Large intestine (tissue), 3 donors: ENCODE measurements around the gene THAP4. TPM values are rescaled to one million over a fixed set of nuclear protein-coding genes. Genes with fewer than 3 reads are reported as not detected.

Source experiments
- DNase-seq, 2 donors: peaks; one replicate each; pipeline versions ENCODE4 v3.0.0 to v3.0.0-alpha.2; 2013
- H3K27ac ChIP-seq: one replicate; pipeline ENCODE4 v1.5.1; 2013; ENCODE audit warnings: low read length
- H3K27me3 ChIP-seq: 2 replicates; pipeline ENCODE4 v1.6.1; 2013; ENCODE audit warnings: low read length; ENCODE audit not compliant: control insufficient read depth, insufficient read depth
- H3K36me3 ChIP-seq: 2 replicates; pipeline ENCODE4 v1.6.1; 2013; ENCODE audit warnings: low read length; ENCODE audit not compliant: control insufficient read depth, insufficient read depth
- H3K4me1 ChIP-seq: one replicate; pipeline ENCODE4 v1.6.1; 2013; ENCODE audit warnings: low read length; ENCODE audit not compliant: control insufficient read depth, insufficient read depth
- H3K4me3 ChIP-seq: one replicate; pipeline ENCODE4 v1.5.1; 2013; ENCODE audit warnings: low read length
- H3K9me3 ChIP-seq: one replicate; pipeline ENCODE4 v1.6.1; 2013; ENCODE audit warnings: mild to moderate bottlenecking, low read depth, low read length, moderate library complexity; ENCODE audit not compliant: control insufficient read depth
- WGBS: methylation state at CpG from one replicate; pipeline ENCODE4 v1.1.5; 2013; ENCODE audit warnings: low lambda C conversion rate; ENCODE audit not compliant: insufficient coverage; 5-methylcytosine and 5-hydroxymethylcytosine counted together
- polyA plus RNA-seq: library from polyadenylated mRNA; unstranded; fragments of 120-200 nt; gene quantifications from one replicate; pipeline ENCODE4 v1.2.1, GENCODE V29; 2013

Gene THAP4
- polyA plus RNA-seq, 1 donor = 35.7 TPM

GRCh38 chr2:241652722-241653121 is 15.8 kb upstream of the THAP4 start:
- Histone ChIP-seq H3K4me3 (no peak overlapping the region), H3K27me3 (no peaks in the 10 kb centered on the region), H3K4me1 (no peaks in the 10 kb centered on the region), H3K36me3 (peaks cover 55% of the 10 kb centered on the region), H3K27ac (no peak overlapping the region), H3K9me3 (no peaks in the 10 kb centered on the region)
- no peak for DNase-seq
- WGBS = no CpG with 5 or more reads among the region's 9 CpGs

- no peaks in the 10 kb centered on the region for H3K9me3 ChIP-seq
- no CpG with 5 or more reads among the region's 9 CpGs for WGBS
- H3K27ac ChIP-seq = no peak overlapping the region
- no peak overlapping the region for H3K4me3 ChIP-seq
- no peaks in the 10 kb centered on the region for H3K27me3 ChIP-seq
- H3K36me3 ChIP-seq = peaks cover 51% of the 10 kb centered on the region
- DNase-seq = no peak
- H3K4me1 ChIP-seq = no peaks in the 10 kb centered on the region
These were observed 15.2 kb upstream of the THAP4 start for GRCh38 chr2:241652142-241652541.

GRCh38 chr2:241649927-241650326 is 13.0 kb upstream of the THAP4 start:
- Histone ChIP-seq H3K27ac (no peak overlapping the region), H3K27me3 (no peaks in the 10 kb centered on the region), H3K4me3 (no peak overlapping the region), H3K9me3 (no peaks in the 10 kb centered on the region), H3K4me1 (no peaks in the 10 kb centered on the region), H3K36me3 (peaks cover 44% of the 10 kb centered on the region)
- no CpG with 5 or more reads among the region's 6 CpGs for WGBS
- DNase-seq = no peak

- WGBS = no CpG with 5 or more reads among the region's 4 CpGs
- peaks cover 41% of the 10 kb centered on the region for H3K36me3 ChIP-seq
- DNase-seq = no peak
- H3K27me3 ChIP-seq = no peaks in the 10 kb centered on the region
- no peak overlapping the region for H3K4me3 ChIP-seq
- no peak overlapping the region for H3K27ac ChIP-seq
- H3K9me3 ChIP-seq = no peaks in the 10 kb centered on the region
- no peaks in the 10 kb centered on the region for H3K4me1 ChIP-seq
These were observed 12.4 kb upstream of the THAP4 start for GRCh38 chr2:241649404-241649803.

GRCh38 chr2:241648453-241648852 is 11.5 kb upstream of the THAP4 start:
- no peaks in the 10 kb centered on the region for H3K9me3 ChIP-seq
- H3K36me3 ChIP-seq = peaks cover 40% of the 10 kb centered on the region
- no peak overlapping the region for H3K4me3 ChIP-seq
- no peaks in the 10 kb centered on the region for H3K4me1 ChIP-seq
- no CpG with 5 or more reads among the region's 6 CpGs for whole genome bisulfite sequencing
- DNase-seq = no peak
- no peaks in the 10 kb centered on the region for H3K27me3 ChIP-seq
- H3K27ac ChIP-seq = no peak overlapping the region

GRCh38 chr2:241645915-241646645 is 9.1 kb upstream of the THAP4 start:
- no peaks in the 10 kb centered on the region for H3K27me3 ChIP-seq
- DNase-seq = no peak
- no peaks in the 10 kb centered on the region for H3K9me3 ChIP-seq
- H3K36me3 ChIP-seq = peaks cover 18% of the 10 kb centered on the region
- WGBS = 96% methylated on average over 7 of the region's 14 CpGs
- H3K27ac ChIP-seq = no peak overlapping the region
- no peaks in the 10 kb centered on the region for H3K4me1 ChIP-seq
- no peak overlapping the region for H3K4me3 ChIP-seq

GRCh38 chr2:241645056-241645914 is 8.3 kb upstream of the THAP4 start:
- Histone ChIP-seq H3K27ac (no peak overlapping the region), H3K27me3 (no peaks in the 10 kb centered on the region), H3K36me3 (peaks cover 15% of the 10 kb centered on the region), H3K9me3 (no peaks in the 10 kb centered on the region), H3K4me3 (no peak overlapping the region), H3K4me1 (no peaks in the 10 kb centered on the region)
- WGBS = no CpG with 5 or more reads among the region's 26 CpGs
- no peak for DNase-seq

- DNase-seq = no peak
- H3K27me3 ChIP-seq = no peaks in the 10 kb centered on the region
- no CpG with 5 or more reads among the region's 2 CpGs for WGBS
- H3K4me3 ChIP-seq = no peak overlapping the region
- peaks cover 6% of the 10 kb centered on the region for H3K4me1 ChIP-seq
- peaks cover 19% of the 10 kb centered on the region for H3K36me3 ChIP-seq
- H3K27ac ChIP-seq = no peak overlapping the region
- H3K9me3 ChIP-seq = peaks cover 11% of the 10 kb centered on the region
These were observed 4.7 kb upstream of the THAP4 start for GRCh38 chr2:241641631-241642030.

- Histone ChIP-seq H3K4me3 (no peak overlapping the region), H3K27me3 (no peaks in the 10 kb centered on the region), H3K27ac (no peak overlapping the region), H3K9me3 (peaks cover 11% of the 10 kb centered on the region), H3K4me1 (peaks cover 13% of the 10 kb centered on the region), H3K36me3 (peaks cover 12% of the 10 kb centered on the region)
- WGBS = 100% methylated on average over 4 of the region's 8 CpGs
- no peak for DNase-seq
These were observed 3.3 kb upstream of the THAP4 start for GRCh38 chr2:241640165-241640795.

GRCh38 chr2:241639385-241639784 is 2.4 kb upstream of the THAP4 start:
- Histone ChIP-seq H3K27me3 (no peaks in the 10 kb centered on the region), H3K9me3 (peaks cover 11% of the 10 kb centered on the region), H3K36me3 (peaks cover 9% of the 10 kb centered on the region), H3K27ac (no peak overlapping the region), H3K4me3 (no peak overlapping the region), H3K4me1 (peaks cover 16% of the 10 kb centered on the region)
- WGBS = no CpG with 5 or more reads among the region's 7 CpGs
- peak in 1 of 2 donors; percentile 14 for DNase-seq
